Measurements from ENCODE around the gene CYTH1.

GRCh38 chr17:78644931-78645351, 137.1 kb downstream of the CYTH1 start:
- TF ChIP-seq CTCF (IDR thresholded peaks at IDR 0.05) (no peak), POLR2AphosphoS5 (IDR thresholded peaks at IDR 0.05; ENCODE audit: low read depth, low read length) (no peak), SIN3A (IDR thresholded peaks at IDR 0.05; ENCODE audit: borderline replicate concordance, insufficient read depth, low read depth, low read length) (no peak)
- TF ChIP-seq, protein P1, sequence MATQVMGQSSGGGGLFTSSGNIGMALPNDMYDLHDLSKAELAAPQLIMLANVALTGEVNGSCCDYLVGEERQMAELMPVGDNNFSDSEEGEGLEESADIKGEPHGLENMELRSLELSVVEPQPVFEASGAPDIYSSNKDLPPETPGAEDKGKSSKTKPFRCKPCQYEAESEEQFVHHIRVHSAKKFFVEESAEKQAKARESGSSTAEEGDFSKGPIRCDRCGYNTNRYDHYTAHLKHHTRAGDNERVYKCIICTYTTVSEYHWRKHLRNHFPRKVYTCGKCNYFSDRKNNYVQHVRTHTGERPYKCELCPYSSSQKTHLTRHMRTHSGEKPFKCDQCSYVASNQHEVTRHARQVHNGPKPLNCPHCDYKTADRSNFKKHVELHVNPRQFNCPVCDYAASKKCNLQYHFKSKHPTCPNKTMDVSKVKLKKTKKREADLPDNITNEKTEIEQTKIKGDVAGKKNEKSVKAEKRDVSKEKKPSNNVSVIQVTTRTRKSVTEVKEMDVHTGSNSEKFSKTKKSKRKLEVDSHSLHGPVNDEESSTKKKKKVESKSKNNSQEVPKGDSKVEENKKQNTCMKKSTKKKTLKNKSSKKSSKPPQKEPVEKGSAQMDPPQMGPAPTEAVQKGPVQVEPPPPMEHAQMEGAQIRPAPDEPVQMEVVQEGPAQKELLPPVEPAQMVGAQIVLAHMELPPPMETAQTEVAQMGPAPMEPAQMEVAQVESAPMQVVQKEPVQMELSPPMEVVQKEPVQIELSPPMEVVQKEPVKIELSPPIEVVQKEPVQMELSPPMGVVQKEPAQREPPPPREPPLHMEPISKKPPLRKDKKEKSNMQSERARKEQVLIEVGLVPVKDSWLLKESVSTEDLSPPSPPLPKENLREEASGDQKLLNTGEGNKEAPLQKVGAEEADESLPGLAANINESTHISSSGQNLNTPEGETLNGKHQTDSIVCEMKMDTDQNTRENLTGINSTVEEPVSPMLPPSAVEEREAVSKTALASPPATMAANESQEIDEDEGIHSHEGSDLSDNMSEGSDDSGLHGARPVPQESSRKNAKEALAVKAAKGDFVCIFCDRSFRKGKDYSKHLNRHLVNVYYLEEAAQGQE (IDR thresholded peaks at IDR 0.05; ENCODE audit: insufficient read depth in 1 of 2, low read depth in 2 of 2, low read length in 1 of 2), result no peak
